Duodenal mucosa (tissue), 2 donors: Measurements from ENCODE around the gene NCAPH2.

Source experiments
- H3K27ac ChIP-seq: one replicate; pipeline ENCODE4 v1.7.0; 2013; ENCODE audit warnings: low read depth, low read length
- H3K27me3 ChIP-seq, 2 donors: one replicate each; pipeline ENCODE4 v1.7.0; 2013; ENCODE audit warnings: low read length in 2 of 2, control low read depth in 1 of 2; ENCODE audit not compliant: insufficient read depth in 2 of 2, control insufficient read depth in 1 of 2
- H3K36me3 ChIP-seq, 2 donors: one replicate each; pipeline ENCODE4 v1.7.0; 2013; ENCODE audit warnings: low read length in 2 of 2, control low read depth in 1 of 2; ENCODE audit not compliant: insufficient read depth in 2 of 2, control insufficient read depth in 1 of 2
- H3K4me1 ChIP-seq, 2 donors: one replicate each; pipeline ENCODE4 v1.7.0; 2013; ENCODE audit warnings: low read length in 2 of 2, control low read depth in 1 of 2; ENCODE audit not compliant: insufficient read depth in 2 of 2, control insufficient read depth in 1 of 2
- H3K4me3 ChIP-seq, 2 donors: one replicate each; pipeline ENCODE4 v1.7.0; 2013; ENCODE audit warnings: low read length in 2 of 2, low read depth in 1 of 2
- H3K9ac ChIP-seq, 2 donors: one replicate each; pipeline ENCODE4 v1.7.0; 2013; ENCODE audit warnings: low read length in 2 of 2, low read depth in 1 of 2
- H3K9me3 ChIP-seq, 2 donors: one replicate each; pipeline ENCODE4 v1.7.0; 2013; ENCODE audit warnings: low read length in 2 of 2, control low read depth in 1 of 2; ENCODE audit not compliant: control insufficient read depth in 1 of 2

NCAPH2 gene

GRCh38 chr22:50490531-50491308 lies 17.3 kb upstream of the NCAPH2 start:
- Histone ChIP-seq H3K27ac (no peak overlapping the region), H3K36me3 (no peaks in the 10 kb centered on the region), H3K4me3 (no peak overlapping the region), H3K27me3 (no peaks in the 10 kb centered on the region), H3K9ac (no peak overlapping the region), H3K9me3 (no peaks in the 10 kb centered on the region), H3K4me1 (peaks cover 3 to 4% of the 10 kb centered on the region in 2 donors)

GRCh38 chr22:50497093-50497492 lies 10.9 kb upstream of the NCAPH2 start:
- Histone ChIP-seq H3K9ac (no peak overlapping the region), H3K4me1 (peaks cover 11 to 15% of the 10 kb centered on the region in 2 donors), H3K36me3 (no peaks in the 10 kb centered on the region), H3K4me3 (no peak overlapping the region), H3K27me3 (no peaks in the 10 kb centered on the region), H3K9me3 (no peaks in the 10 kb centered on the region), H3K27ac (no peak overlapping the region)

DNA sequence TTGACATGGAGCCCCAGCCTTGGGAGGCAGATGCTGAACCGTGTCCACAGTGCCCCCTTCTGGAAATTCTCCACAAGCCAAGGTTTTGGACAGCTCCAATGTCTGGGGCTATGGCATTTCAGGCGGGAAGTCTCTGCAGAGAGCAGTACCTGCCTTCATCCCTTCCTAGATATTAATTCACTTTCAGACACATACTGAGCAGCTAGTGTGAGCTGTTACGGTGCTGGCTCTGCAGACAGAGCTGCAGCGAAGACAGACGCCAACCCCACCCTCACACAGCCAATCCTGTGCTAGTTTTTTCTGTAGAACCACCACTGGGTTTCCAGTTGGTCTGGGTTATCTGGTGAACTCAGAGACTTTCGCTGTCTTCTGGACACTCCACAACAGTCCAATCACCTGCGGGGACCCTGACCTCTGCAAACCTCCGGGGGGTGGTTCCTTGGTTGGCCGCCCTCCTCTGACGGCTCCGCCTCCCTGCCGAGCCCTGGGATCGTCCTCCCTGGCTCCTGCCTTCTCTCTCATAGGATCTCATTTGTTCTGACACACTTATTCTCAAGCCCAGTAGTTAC lies 9.6 kb upstream of the NCAPH2 start:
- Histone ChIP-seq H3K9ac (no peak overlapping the region), H3K27me3 (no peaks in the 10 kb centered on the region), H3K4me3 (no peak overlapping the region), H3K36me3 (peaks cover 6 to 8% of the 10 kb centered on the region in 2 donors), H3K9me3 (no peaks in the 10 kb centered on the region), H3K27ac (no peak overlapping the region), H3K4me1 (peaks cover 11 to 15% of the 10 kb centered on the region in 2 donors)

- H3K4me3 ChIP-seq, result no peak overlapping the region
- no peaks in the 10 kb centered on the region for H3K9me3 ChIP-seq
- no peak overlapping the region for H3K9ac ChIP-seq
- peaks cover 11 to 15% of the 10 kb centered on the region in 2 donors for H3K4me1 ChIP-seq
- no peaks in the 10 kb centered on the region for H3K27me3 ChIP-seq
- no peak overlapping the region for H3K27ac ChIP-seq
- H3K36me3 ChIP-seq, result peaks cover 6 to 15% of the 10 kb centered on the region in 2 donors
Measured at GRCh38 chr22:50500452-50500851, 7.6 kb upstream of the NCAPH2 start.

DNA sequence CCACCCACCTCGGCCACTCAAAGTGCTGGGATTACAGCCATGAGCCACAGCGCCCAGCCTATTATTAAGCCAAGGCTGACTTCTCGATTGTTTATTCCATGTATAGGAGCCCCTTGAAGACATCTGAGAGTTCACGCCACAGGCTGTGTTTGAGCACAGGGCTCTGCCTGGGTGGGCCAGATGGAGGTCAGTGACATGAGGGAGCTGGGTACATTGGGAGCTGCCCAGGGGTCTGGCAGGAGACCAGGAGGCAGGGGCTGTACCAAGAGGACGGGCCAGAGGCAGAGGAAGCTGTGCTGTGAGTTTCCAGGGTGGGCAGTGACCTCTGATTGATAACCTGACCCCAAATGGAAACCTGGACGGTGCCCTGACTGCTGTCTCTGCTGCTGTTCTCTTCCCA lies 5.9 kb upstream of the NCAPH2 start:
- peaks cover 6 to 21% of the 10 kb centered on the region in 2 donors for H3K36me3 ChIP-seq
- peaks cover 11 to 28% of the 10 kb centered on the region in 2 donors for H3K4me1 ChIP-seq

GRCh38 chr22:50502628-50503474 lies 5.2 kb upstream of the NCAPH2 start:
- H3K9me3 ChIP-seq, result no peaks in the 10 kb centered on the region
- H3K4me1 ChIP-seq, result peaks cover 8 to 23% of the 10 kb centered on the region in 2 donors
- no peak overlapping the region for H3K27ac ChIP-seq
- H3K36me3 ChIP-seq, result peaks cover 6 to 21% of the 10 kb centered on the region in 2 donors
- no peaks in the 10 kb centered on the region for H3K27me3 ChIP-seq
- H3K4me3 ChIP-seq, result no peak overlapping the region
- no peak overlapping the region for H3K9ac ChIP-seq

More for the DNA sequence above, 5.9 kb upstream of the NCAPH2 start:
- Histone ChIP-seq H3K9me3 (no peaks in the 10 kb centered on the region), H3K4me3 (no peak overlapping the region), H3K27ac (no peak overlapping the region), H3K9ac (no peak overlapping the region), H3K27me3 (no peaks in the 10 kb centered on the region)

DNA sequence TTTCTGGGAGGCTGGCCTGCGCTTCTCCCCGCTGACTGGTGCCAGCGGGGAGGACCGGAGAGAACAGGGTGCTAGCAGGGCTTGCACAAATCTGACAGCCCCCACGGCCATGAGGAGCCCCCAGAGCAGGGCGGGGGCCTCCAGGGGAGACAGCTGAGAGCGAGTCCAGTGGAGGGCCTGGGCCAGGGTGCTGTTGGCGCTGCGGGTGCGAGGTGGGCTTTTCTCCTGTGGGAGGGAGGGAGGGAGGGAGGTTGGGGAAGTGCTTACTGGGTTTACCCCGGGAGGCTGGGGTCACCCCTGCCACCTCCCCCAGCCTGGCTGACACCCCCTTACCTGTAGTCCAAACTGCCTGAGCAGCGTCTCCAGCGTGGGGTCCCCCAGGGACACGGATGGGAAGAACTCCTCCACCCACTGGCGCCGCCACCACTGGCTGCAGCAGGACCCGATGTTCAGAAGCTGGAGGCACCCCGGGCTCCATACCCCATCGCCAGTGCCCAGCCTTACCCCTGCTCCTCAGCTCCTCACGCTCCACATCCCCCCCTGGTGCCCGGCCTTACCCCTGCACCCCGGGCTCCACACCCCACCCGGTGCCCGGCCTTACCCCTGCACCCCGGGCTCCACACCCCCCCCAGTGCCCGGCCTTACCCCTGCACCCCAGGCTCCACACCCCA lies 4.4 kb upstream of the NCAPH2 start:
- peaks cover 6 to 21% of the 10 kb centered on the region in 2 donors for H3K36me3 ChIP-seq
- H3K4me3 ChIP-seq, result no peak overlapping the region
- no peaks in the 10 kb centered on the region for H3K27me3 ChIP-seq
- H3K9me3 ChIP-seq, result no peaks in the 10 kb centered on the region
- H3K27ac ChIP-seq, result no peak overlapping the region
- peaks cover 2 to 18% of the 10 kb centered on the region in 2 donors for H3K4me1 ChIP-seq
- H3K9ac ChIP-seq, result no peak overlapping the region

DNA sequence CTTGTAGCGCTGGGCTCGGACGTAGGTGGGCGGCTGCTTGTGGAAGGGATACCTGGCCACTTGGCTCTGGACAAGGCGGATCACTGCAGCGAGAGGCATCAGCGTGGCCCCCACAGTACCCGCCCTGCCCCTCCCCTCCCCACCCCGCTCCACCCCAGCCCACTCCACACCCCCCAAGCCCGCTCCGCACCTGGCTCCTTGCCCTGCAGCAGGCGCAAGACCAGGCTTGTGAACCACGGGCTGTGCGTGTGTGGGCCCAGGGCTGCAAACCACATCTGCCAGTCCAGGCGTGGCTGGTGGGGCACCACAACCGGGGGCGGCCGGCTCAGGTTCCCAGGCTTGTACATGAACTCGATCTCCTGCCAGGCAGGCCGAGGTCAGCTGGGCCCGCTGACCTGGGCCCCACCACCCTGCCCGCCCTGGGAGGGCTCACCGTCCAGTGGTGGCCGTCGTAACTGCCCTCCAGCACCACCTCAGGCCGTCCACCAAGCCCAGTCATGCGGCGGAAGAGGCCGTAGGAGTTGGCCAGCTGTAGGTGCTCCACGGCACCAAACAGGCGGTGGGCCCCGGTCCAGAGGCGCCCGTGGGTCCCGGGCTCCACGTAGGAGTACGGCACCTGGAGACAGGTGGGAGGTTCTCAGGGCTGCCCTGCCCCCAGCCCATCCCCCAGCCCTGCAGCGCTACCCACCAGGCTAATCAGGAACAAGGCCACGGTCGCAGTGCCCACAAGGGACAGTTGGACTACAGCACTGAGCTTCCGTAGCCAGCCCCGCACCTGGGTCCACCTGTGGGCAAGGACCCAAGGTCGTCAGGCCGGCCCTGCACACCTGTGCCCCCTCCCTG lies 3.4 kb upstream of the NCAPH2 start:
- H3K9ac ChIP-seq, result no peak overlapping the region
- peaks cover 10 to 27% of the 10 kb centered on the region in 2 donors for H3K4me1 ChIP-seq
- H3K27me3 ChIP-seq, result no peaks in the 10 kb centered on the region
- H3K27ac ChIP-seq, result no peak overlapping the region
- no peaks in the 10 kb centered on the region for H3K9me3 ChIP-seq
- H3K4me3 ChIP-seq, result no peak overlapping the region
- peaks cover 6 to 21% of the 10 kb centered on the region in 2 donors for H3K36me3 ChIP-seq

DNA sequence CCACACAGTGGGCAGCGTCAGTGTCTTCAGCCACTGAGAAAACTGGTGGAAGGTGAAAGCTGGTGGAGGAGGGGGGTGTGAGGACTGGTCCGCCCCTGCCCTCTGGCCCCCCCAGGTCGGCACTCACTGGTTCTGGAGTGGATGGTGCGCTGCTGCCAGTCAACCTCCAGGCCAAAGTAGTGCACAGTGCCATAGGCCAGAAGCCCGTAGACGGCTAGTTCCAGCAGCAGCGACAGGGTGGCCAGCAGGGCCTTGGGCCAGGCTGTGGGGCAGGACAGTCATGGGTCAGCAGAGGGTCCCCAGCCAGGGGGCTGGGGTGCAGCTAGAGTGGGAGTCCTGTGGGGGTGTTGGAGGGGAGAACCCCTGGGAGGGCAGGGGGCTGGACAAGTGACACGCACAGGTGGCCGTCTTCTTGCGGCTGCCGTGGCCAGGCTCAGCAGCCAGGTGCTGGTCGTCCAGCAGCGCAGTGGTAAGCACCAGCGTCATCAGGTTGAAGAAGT lies 2.7 kb upstream of the NCAPH2 start:
- H3K4me3 ChIP-seq, result no peak overlapping the region
- H3K9ac ChIP-seq, result no peak overlapping the region
- H3K27ac ChIP-seq, result no peak overlapping the region
- H3K9me3 ChIP-seq, result no peaks in the 10 kb centered on the region
- H3K36me3 ChIP-seq, result peaks cover 6 to 21% of the 10 kb centered on the region in 2 donors
- peaks cover 10 to 27% of the 10 kb centered on the region in 2 donors for H3K4me1 ChIP-seq
- H3K27me3 ChIP-seq, result no peaks in the 10 kb centered on the region
